GM12878 (cell line): ENCODE results near the gene NCAPD3.

ENCODE experiments used
- CTCF ChIP-seq, 3 experiments: IDR thresholded peaks in 2 of 3; conservative IDR thresholded peaks in 1 of 3; 2 replicates each; pipeline ENCODE4 v1.5.1; 2011; ENCODE audit warnings: low read depth in 3 of 3, low read length in 3 of 3, mild to moderate bottlenecking in 3 of 3, control low read depth in 2 of 3, moderate library complexity in 2 of 3, inconsistent platforms in 1 of 3, mixed read lengths in 1 of 3; ENCODE audit not compliant: control insufficient read depth in 2 of 3, insufficient read depth in 1 of 3; ENCODE audit errors: extremely low read depth in 1 of 3
- LARP7 ChIP-seq: fragments of 450-650 bp; IDR thresholded peaks from 2 replicates; pipeline ENCODE4 v1.6.1; 2017; ENCODE audit warnings: mild to moderate bottlenecking
- NFIC ChIP-seq: IDR thresholded peaks from 2 replicates; pipeline ENCODE4 v1.6.1; 2012; ENCODE audit warnings: low read depth, mild to moderate bottlenecking, inconsistent platforms, low read length, moderate library complexity
- POLR2AphosphoS5 ChIP-seq: IDR thresholded peaks from 2 replicates; pipeline ENCODE4 v1.6.1; 2011; ENCODE audit warnings: mild to moderate bottlenecking, low read length, inconsistent platforms
- REST ChIP-seq: IDR thresholded peaks from 2 replicates; pipeline ENCODE4 v1.6.1; 2012; ENCODE audit warnings: mild to moderate bottlenecking, low read depth, low read length
- ZBED1 ChIP-seq: IDR thresholded peaks from 2 replicates; pipeline ENCODE4 v1.6.1; 2016; ENCODE audit warnings: borderline replicate concordance

GRCh38 chr11:134237557-134237922, 13.8 kb upstream of the NCAPD3 start:
- TF ChIP-seq CTCF (IDR thresholded peaks at IDR 0.05 in 2 of 3, conservative IDR thresholded peaks at IDR 0.05 in 1 of 3; ENCODE audit: control insufficient read depth in 2 of 3, extremely low read depth in 1 of 3, insufficient read depth in 1 of 3, low read depth in 3 of 3, low read length in 3 of 3) (no peak), LARP7 (no peak), POLR2AphosphoS5 (no peak), NFIC (no peak), ZBED1 (no peak), REST (no peak)
